OCI-LY1 (cell line): Measurements from ENCODE around the gene PCNP.
A peak's percentile ranks its signal among the peaks of the same experiment; 100 is the strongest.

ENCODE experiments used
- H2AFZ ChIP-seq: fragments of 200-600 bp; sonication (generic), shearing (Covaris generic); 2 replicates; pipeline ENCODE4 v1.6.0; 2014; ENCODE audit warnings: antibody characterized with exemption, mild to moderate bottlenecking, low read length
- H3F3A ChIP-seq: fragments of 200-600 bp; sonication (generic), shearing (Covaris generic); 2 replicates; pipeline ENCODE4 v1.6.0; 2014; ENCODE audit warnings: mild to moderate bottlenecking, antibody characterized with exemption, low read length, moderate library complexity; ENCODE audit not compliant: insufficient read depth
- H3K27ac ChIP-seq: fragments of 200-600 bp; sonication (generic); 2 replicates; pipeline ENCODE4 v1.5.1; 2014; ENCODE audit warnings: low read length, mixed run types, mild to moderate bottlenecking, low read depth; ENCODE audit not compliant: poor library complexity, severe bottlenecking
- H3K27me3 ChIP-seq: fragments of 200-600 bp; sonication (generic); 2 replicates; pipeline ENCODE4 v1.6.0; 2014; ENCODE audit warnings: antibody characterized with exemption, mild to moderate bottlenecking, low read length, moderate library complexity; ENCODE audit not compliant: insufficient read depth
- H3K36me3 ChIP-seq: fragments of 200-600 bp; sonication (generic); 2 replicates; pipeline ENCODE4 v1.6.1; 2014; ENCODE audit warnings: mild to moderate bottlenecking, antibody characterized with exemption, low read length, moderate library complexity, mixed read lengths; ENCODE audit not compliant: insufficient read depth
- H3K4me1 ChIP-seq: fragments of 200-600 bp; sonication (generic); 2 replicates; pipeline ENCODE4 v1.5.1; 2014; ENCODE audit warnings: mild to moderate bottlenecking, low read length, moderate library complexity; ENCODE audit not compliant: insufficient read depth, severe bottlenecking
- H3K4me2 ChIP-seq: fragments of 200-600 bp; sonication (generic), shearing (Covaris generic); 2 replicates; pipeline ENCODE4 v1.6.1; 2014; ENCODE audit warnings: low read length
- H3K4me3 ChIP-seq: fragments of 200-600 bp; sonication (generic); 2 replicates; pipeline ENCODE4 v1.5.1; 2014; ENCODE audit warnings: low read length, low read depth, mild to moderate bottlenecking, mixed read lengths; ENCODE audit not compliant: poor library complexity, severe bottlenecking
- H3K79me2 ChIP-seq: fragments of 200-600 bp; shearing (Covaris generic); 2 replicates; pipeline ENCODE4 v1.6.1; 2016; ENCODE audit warnings: mixed run types, low read length, mixed read lengths; ENCODE audit not compliant: insufficient read depth
- H3K9ac ChIP-seq: fragments of 200-600 bp; sonication (generic), shearing (Covaris generic); 2 replicates; pipeline ENCODE4 v1.6.1; 2014; ENCODE audit warnings: mild to moderate bottlenecking, low read length, mixed read lengths
- H3K9me2 ChIP-seq: fragments of 200-600 bp; sonication (generic), shearing (Covaris generic); 2 replicates; pipeline ENCODE4 v1.6.1; 2014; ENCODE audit warnings: low read depth, mild to moderate bottlenecking, low read length, mixed read lengths
- H3K9me3 ChIP-seq: fragments of 200-600 bp; shearing (Covaris generic); 2 replicates; pipeline ENCODE4 v1.6.1; 2014; ENCODE audit warnings: low read length, mixed read lengths
- H4K20me1 ChIP-seq: fragments of 200-600 bp; sonication (generic), shearing (Covaris generic); 2 replicates; pipeline ENCODE4 v1.6.0; 2016; ENCODE audit warnings: mild to moderate bottlenecking, low read length; ENCODE audit not compliant: insufficient read depth
- CTCF ChIP-seq: fragments of 200-600 bp; sonication (generic), shearing (Covaris generic); IDR thresholded peaks from 2 replicates; pipeline ENCODE4 v1.5.1; 2017; ENCODE audit warnings: mild to moderate bottlenecking, antibody characterized with exemption, low read length, moderate library complexity, mixed read lengths
- EZH2 ChIP-seq: fragments of 200-600 bp; sonication (generic), shearing (Covaris generic); IDR thresholded peaks from 2 replicates; pipeline ENCODE4 v1.8.0; 2017; ENCODE audit warnings: borderline replicate concordance, mixed run types, mild to moderate bottlenecking, antibody characterized with exemption, low read length, moderate library complexity, mixed read lengths

Gene PCNP

DNA sequence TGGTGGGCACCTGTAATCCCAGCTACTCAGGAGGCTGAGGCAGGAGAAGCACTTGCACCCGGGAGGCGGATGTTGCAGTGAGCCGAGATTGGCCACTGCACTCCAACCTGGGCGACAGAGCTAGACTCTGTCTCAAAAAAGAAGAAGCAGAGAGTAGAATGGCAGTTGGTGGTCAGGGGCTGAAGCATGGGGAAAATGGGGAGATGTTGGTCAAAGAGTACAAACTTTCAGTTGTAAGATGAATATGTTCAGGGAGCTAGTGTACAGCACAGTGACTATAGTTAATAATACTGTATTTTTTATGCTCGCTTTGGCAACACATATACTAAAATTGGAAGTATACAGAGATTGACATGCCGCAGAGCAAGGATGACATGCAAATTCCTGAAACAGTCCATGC lies 41.5 kb downstream of the PCNP start:
- no peaks in the 10 kb centered on the region for H3F3A ChIP-seq
- peaks cover 40% of the 10 kb centered on the region for H3K4me1 ChIP-seq
- peak overlapping the region; percentile 2; the same call in 1 of the 2 replicates for H3K4me2 ChIP-seq
- no peak overlapping the region for H2AFZ ChIP-seq
- TF ChIP-seq EZH2 = no peak
- TF ChIP-seq CTCF = no peak
- H3K36me3 ChIP-seq = no peaks in the 10 kb centered on the region
- H4K20me1 ChIP-seq = no peaks in the 10 kb centered on the region
- H3K9me3 ChIP-seq = no peaks in the 10 kb centered on the region
- no peak overlapping the region for H3K9ac ChIP-seq
- no peaks in the 10 kb centered on the region for H3K79me2 ChIP-seq
- H3K9me2 ChIP-seq = no peaks in the 10 kb centered on the region
- H3K4me3 ChIP-seq = no peak overlapping the region
- no peaks in the 10 kb centered on the region for H3K27me3 ChIP-seq
- peak overlapping the region; percentile 3 for H3K27ac ChIP-seq

GRCh38 chr3:101617478-101617877 lies 43.5 kb downstream of the PCNP start:
- no peaks in the 10 kb centered on the region for H4K20me1 ChIP-seq
- no peak overlapping the region for H3K4me2 ChIP-seq
- H3K27ac ChIP-seq = no peak overlapping the region
- H3K9me2 ChIP-seq = no peaks in the 10 kb centered on the region
- H3K79me2 ChIP-seq = no peaks in the 10 kb centered on the region
- H2AFZ ChIP-seq = no peak overlapping the region
- no peak for TF ChIP-seq CTCF
- no peak for TF ChIP-seq EZH2
- H3K4me3 ChIP-seq = no peak overlapping the region
- H3F3A ChIP-seq = no peaks in the 10 kb centered on the region
- H3K4me1 ChIP-seq = peaks cover 21% of the 10 kb centered on the region
- no peaks in the 10 kb centered on the region for H3K9me3 ChIP-seq
- no peak overlapping the region for H3K9ac ChIP-seq
- no peaks in the 10 kb centered on the region for H3K27me3 ChIP-seq
- no peaks in the 10 kb centered on the region for H3K36me3 ChIP-seq

GRCh38 chr3:101618726-101619125 lies 44.7 kb downstream of the PCNP start:
- H3K79me2 ChIP-seq = no peaks in the 10 kb centered on the region
- no peak overlapping the region for H2AFZ ChIP-seq
- H3K4me2 ChIP-seq = no peak overlapping the region

More at GRCh38 chr3:101618726-101619125, 44.7 kb downstream of the PCNP start:
- Histone ChIP-seq H3F3A (no peaks in the 10 kb centered on the region), H3K4me1 (peaks cover 10% of the 10 kb centered on the region), H3K9me2 (no peaks in the 10 kb centered on the region), H3K36me3 (no peaks in the 10 kb centered on the region), H3K27me3 (no peaks in the 10 kb centered on the region), H3K27ac (no peak overlapping the region), H4K20me1 (no peaks in the 10 kb centered on the region), H3K4me3 (no peak overlapping the region), H3K9ac (no peak overlapping the region), H3K9me3 (no peaks in the 10 kb centered on the region)
- no peak for TF ChIP-seq EZH2
- no peak for TF ChIP-seq CTCF
